HEK293 (cell line): ENCODE data around the gene RIBC2.

Experiments used
- GFI1B ChIP-seq: fragments of 450-650 bp; formaldehyde crosslinking; IDR thresholded peaks from 2 replicates; pipeline ENCODE4 v1.5.1; 2016; ENCODE audit warnings: missing biosample characterization, missing genetic modification characterization
- ZNF114 ChIP-seq: fragments of 450-650 bp; formaldehyde crosslinking; IDR thresholded peaks from 2 replicates; pipeline ENCODE4 v1.5.0; 2017; ENCODE audit warnings: missing biosample characterization, missing genetic modification characterization
- ZNF138 ChIP-seq: fragments of 450-650 bp; formaldehyde crosslinking; IDR thresholded peaks from 2 replicates; pipeline ENCODE4 v1.5.1; 2016; ENCODE audit warnings: missing biosample characterization, missing genetic modification characterization, borderline replicate concordance
- ZNF23 ChIP-seq: fragments of 450-650 bp; formaldehyde crosslinking; IDR thresholded peaks from 2 replicates; pipeline ENCODE4 v1.5.1; 2016; ENCODE audit warnings: missing biosample characterization, missing genetic modification characterization, borderline replicate concordance
- ZNF366 ChIP-seq: fragments of 450-650 bp; formaldehyde crosslinking; conservative IDR thresholded peaks from 2 replicates; pipeline ENCODE4 v1.5.1; 2016; ENCODE audit warnings: missing biosample characterization, missing genetic modification characterization
- ZNF416 ChIP-seq: fragments of 450-650 bp; formaldehyde crosslinking; IDR thresholded peaks from 2 replicates; pipeline ENCODE4 v1.5.1; 2016; ENCODE audit warnings: missing biosample characterization, missing genetic modification characterization
- TF ChIP-seq, protein P1 (sequence below): fragments of 450-650 bp; formaldehyde crosslinking; IDR thresholded peaks from 2 replicates; pipeline ENCODE4 v1.5.1; 2016; ENCODE audit warnings: missing biosample characterization, missing genetic modification characterization
- TF ChIP-seq, protein P2 (sequence below): fragments of 450-650 bp; formaldehyde crosslinking; IDR thresholded peaks from 2 replicates; pipeline ENCODE4 v1.5.1; 2016; ENCODE audit warnings: missing biosample characterization, missing genetic modification characterization
- TF ChIP-seq, protein P3 (sequence below): fragments of 450-650 bp; formaldehyde crosslinking; IDR thresholded peaks from 2 replicates; pipeline ENCODE4 v1.5.1; 2016; ENCODE audit warnings: missing biosample characterization, missing genetic modification characterization

DNA sequence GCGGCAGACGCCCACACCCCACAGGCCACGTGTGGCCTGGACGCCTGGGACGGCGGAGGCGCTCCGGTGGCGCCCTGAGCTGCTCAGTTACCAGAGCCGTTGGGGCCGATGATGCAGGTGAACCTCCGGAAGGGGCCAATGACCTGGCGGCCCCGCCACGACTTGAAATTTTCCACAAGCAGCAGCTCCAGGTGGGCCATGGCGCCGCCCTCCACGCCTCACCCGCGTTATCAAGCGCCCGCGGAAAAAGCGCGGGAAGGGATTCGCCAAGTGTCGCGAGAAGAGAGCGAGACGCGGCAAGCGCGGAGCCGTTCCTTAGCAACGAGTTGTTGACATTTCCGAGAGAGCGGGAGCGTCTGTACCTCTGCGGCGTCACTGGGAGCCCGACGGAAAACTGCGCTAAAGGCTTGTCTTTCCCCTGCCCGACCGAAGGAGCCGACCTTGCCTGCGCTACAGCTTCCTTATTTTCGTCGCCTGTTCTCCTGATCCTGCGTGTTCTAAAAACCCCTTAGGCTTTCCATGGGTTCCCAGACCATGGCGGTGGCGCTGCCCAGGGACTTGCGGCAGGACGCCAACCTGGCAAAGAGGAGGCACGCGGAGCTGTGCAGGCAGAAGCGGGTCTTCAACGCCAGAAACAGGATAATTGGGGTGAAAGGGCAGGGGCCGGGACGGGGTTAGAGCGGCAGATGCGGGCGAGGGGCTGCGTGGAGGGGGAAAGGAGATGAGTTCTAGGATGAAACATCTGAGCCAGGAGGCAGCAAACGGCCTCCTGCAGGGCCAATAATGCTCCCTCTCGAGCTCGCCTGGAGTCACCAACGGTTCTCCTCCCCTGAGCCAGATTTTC, at the start of gene RIBC2, which contains the start of gene SMC1B:
- TF ChIP-seq, protein P1, sequence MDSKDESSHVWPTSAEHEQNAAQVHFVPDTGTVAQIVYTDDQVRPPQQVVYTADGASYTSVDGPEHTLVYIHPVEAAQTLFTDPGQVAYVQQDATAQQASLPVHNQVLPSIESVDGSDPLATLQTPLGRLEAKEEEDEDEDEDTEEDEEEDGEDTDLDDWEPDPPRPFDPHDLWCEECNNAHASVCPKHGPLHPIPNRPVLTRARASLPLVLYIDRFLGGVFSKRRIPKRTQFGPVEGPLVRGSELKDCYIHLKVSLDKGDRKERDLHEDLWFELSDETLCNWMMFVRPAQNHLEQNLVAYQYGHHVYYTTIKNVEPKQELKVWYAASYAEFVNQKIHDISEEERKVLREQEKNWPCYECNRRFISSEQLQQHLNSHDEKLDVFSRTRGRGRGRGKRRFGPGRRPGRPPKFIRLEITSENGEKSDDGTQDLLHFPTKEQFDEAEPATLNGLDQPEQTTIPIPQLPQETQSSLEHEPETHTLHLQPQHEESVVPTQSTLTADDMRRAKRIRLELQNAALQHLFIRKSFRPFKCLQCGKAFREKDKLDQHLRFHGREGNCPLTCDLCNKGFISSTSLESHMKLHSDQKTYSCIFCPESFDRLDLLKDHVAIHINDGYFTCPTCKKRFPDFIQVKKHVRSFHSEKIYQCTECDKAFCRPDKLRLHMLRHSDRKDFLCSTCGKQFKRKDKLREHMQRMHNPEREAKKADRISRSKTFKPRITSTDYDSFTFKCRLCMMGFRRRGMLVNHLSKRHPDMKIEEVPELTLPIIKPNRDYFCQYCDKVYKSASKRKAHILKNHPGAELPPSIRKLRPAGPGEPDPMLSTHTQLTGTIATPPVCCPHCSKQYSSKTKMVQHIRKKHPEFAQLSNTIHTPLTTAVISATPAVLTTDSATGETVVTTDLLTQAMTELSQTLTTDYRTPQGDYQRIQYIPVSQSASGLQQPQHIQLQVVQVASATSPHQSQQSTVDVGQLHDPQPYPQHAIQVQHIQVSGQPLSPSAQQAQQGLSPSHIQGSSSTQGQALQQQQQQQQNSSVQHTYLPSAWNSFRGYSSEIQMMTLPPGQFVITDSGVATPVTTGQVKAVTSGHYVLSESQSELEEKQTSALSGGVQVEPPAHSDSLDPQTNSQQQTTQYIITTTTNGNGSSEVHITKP: no peak
- no peak for TF ChIP-seq ZNF366 (tag by site-specific recombination)
- TF ChIP-seq, protein P2, sequence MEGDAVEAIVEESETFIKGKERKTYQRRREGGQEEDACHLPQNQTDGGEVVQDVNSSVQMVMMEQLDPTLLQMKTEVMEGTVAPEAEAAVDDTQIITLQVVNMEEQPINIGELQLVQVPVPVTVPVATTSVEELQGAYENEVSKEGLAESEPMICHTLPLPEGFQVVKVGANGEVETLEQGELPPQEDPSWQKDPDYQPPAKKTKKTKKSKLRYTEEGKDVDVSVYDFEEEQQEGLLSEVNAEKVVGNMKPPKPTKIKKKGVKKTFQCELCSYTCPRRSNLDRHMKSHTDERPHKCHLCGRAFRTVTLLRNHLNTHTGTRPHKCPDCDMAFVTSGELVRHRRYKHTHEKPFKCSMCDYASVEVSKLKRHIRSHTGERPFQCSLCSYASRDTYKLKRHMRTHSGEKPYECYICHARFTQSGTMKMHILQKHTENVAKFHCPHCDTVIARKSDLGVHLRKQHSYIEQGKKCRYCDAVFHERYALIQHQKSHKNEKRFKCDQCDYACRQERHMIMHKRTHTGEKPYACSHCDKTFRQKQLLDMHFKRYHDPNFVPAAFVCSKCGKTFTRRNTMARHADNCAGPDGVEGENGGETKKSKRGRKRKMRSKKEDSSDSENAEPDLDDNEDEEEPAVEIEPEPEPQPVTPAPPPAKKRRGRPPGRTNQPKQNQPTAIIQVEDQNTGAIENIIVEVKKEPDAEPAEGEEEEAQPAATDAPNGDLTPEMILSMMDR (tag by site-specific recombination): no peak
- TF ChIP-seq ZNF138 (tag by site-specific recombination): no peak
- TF ChIP-seq, protein P3, sequence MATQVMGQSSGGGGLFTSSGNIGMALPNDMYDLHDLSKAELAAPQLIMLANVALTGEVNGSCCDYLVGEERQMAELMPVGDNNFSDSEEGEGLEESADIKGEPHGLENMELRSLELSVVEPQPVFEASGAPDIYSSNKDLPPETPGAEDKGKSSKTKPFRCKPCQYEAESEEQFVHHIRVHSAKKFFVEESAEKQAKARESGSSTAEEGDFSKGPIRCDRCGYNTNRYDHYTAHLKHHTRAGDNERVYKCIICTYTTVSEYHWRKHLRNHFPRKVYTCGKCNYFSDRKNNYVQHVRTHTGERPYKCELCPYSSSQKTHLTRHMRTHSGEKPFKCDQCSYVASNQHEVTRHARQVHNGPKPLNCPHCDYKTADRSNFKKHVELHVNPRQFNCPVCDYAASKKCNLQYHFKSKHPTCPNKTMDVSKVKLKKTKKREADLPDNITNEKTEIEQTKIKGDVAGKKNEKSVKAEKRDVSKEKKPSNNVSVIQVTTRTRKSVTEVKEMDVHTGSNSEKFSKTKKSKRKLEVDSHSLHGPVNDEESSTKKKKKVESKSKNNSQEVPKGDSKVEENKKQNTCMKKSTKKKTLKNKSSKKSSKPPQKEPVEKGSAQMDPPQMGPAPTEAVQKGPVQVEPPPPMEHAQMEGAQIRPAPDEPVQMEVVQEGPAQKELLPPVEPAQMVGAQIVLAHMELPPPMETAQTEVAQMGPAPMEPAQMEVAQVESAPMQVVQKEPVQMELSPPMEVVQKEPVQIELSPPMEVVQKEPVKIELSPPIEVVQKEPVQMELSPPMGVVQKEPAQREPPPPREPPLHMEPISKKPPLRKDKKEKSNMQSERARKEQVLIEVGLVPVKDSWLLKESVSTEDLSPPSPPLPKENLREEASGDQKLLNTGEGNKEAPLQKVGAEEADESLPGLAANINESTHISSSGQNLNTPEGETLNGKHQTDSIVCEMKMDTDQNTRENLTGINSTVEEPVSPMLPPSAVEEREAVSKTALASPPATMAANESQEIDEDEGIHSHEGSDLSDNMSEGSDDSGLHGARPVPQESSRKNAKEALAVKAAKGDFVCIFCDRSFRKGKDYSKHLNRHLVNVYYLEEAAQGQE (tag by site-specific recombination): no peak
- no peak for TF ChIP-seq GFI1B (tag by site-specific recombination)
- no peak for TF ChIP-seq ZNF23
- no peak for TF ChIP-seq ZNF416 (tag by site-specific recombination)
- TF ChIP-seq ZNF114 (tag by site-specific recombination): no peak
